ENCODE results near the gene SYNE1.

Gene SYNE1

GRCh38 chr6:152189736-152190135, 447.4 kb downstream of the SYNE1 start:
- H3K4me3 ChIP-seq (ENCODE audit: low read depth, low read length): no peak overlapping the region
- in situ Hi-C loops (cut with HindIII; ENCODE audit: low sequenced_read_pairs): no loop called here
- no peak for DNase-seq (ENCODE audit: low read depth, low spot score)
- TF ChIP-seq CTCF (IDR thresholded peaks at IDR 0.05; ENCODE audit: low read depth, low read length): no peak

- no peak overlapping the region for H3K4me3 ChIP-seq (ENCODE audit: low read depth, low read length)
- in situ Hi-C loops (cut with HindIII; ENCODE audit: low sequenced_read_pairs): no loop called here
- no peak for DNase-seq (ENCODE audit: low read depth, low spot score)
- no peak for TF ChIP-seq CTCF (IDR thresholded peaks at IDR 0.05; ENCODE audit: low read depth, low read length)
These were observed 449.2 kb downstream of the SYNE1 start for GRCh38 chr6:152188011-152188410.

- H3K4me3 ChIP-seq (ENCODE audit: low read depth, low read length): no peak overlapping the region
- no peak for DNase-seq (ENCODE audit: low read depth, low spot score)
- in situ Hi-C loops (cut with HindIII; ENCODE audit: low sequenced_read_pairs): no loop called here
- TF ChIP-seq CTCF (IDR thresholded peaks at IDR 0.05; ENCODE audit: low read depth, low read length): no peak
These were observed 450.3 kb downstream of the SYNE1 start for GRCh38 chr6:152186840-152187239.

GRCh38 chr6:152184917-152185574, 452.1 kb downstream of the SYNE1 start:
- TF ChIP-seq CTCF (IDR thresholded peaks at IDR 0.05; ENCODE audit: low read depth, low read length): no peak
- no peak for DNase-seq (ENCODE audit: low read depth, low spot score)
- in situ Hi-C loops (cut with HindIII; ENCODE audit: low sequenced_read_pairs): no loop called here
- no peak overlapping the region for H3K4me3 ChIP-seq (ENCODE audit: low read depth, low read length)

GRCh38 chr6:152184573-152184916, 452.6 kb downstream of the SYNE1 start:
- no peak for TF ChIP-seq CTCF (IDR thresholded peaks at IDR 0.05; ENCODE audit: low read depth, low read length)
- DNase-seq (ENCODE audit: low read depth, low spot score): no peak
- H3K4me3 ChIP-seq (ENCODE audit: low read depth, low read length): no peak overlapping the region
- in situ Hi-C loops (cut with HindIII; ENCODE audit: low sequenced_read_pairs): no loop called here

GRCh38 chr6:152180601-152181000, 456.6 kb downstream of the SYNE1 start:
- H3K4me3 ChIP-seq (ENCODE audit: low read depth, low read length): no peak overlapping the region
- in situ Hi-C loops (cut with HindIII; ENCODE audit: low sequenced_read_pairs): no loop called here
- no peak for DNase-seq (ENCODE audit: low read depth, low spot score)
- TF ChIP-seq CTCF (IDR thresholded peaks at IDR 0.05; ENCODE audit: low read depth, low read length): no peak

GRCh38 chr6:152176268-152176667, 460.9 kb downstream of the SYNE1 start:
- no peak for DNase-seq (ENCODE audit: low read depth, low spot score)
- H3K4me3 ChIP-seq (ENCODE audit: low read depth, low read length): no peak overlapping the region
- in situ Hi-C loops (cut with HindIII; ENCODE audit: low sequenced_read_pairs): no loop called here
- no peak for TF ChIP-seq CTCF (IDR thresholded peaks at IDR 0.05; ENCODE audit: low read depth, low read length)

All from astrocyte of the spinal cord (primary cell).